SK-N-SH treated with all-trans-retinoic acid at 6 μM for 48 hours (cell line): ENCODE results near the gene TMA7.

Experiments
- ARNTL ChIP-seq: fragments of 450-650 bp; formaldehyde crosslinking; IDR thresholded peaks from 2 replicates; pipeline ENCODE4 v1.5.0; 2020; ENCODE audit warnings: low read depth, mild to moderate bottlenecking, moderate library complexity, borderline replicate concordance
- GLIS3 ChIP-seq: fragments of 250-450 bp; sonication (Bioruptor Pico); IDR thresholded peaks from 2 replicates; pipeline ENCODE4 v1.5.0; 2020; ENCODE audit warnings: mild to moderate bottlenecking, moderate library complexity
- ISL1 ChIP-seq: fragments of 250-450 bp; sonication (Bioruptor Pico); IDR thresholded peaks from 2 replicates; pipeline ENCODE4 v2.1.2; 2022; ENCODE audit warnings: mild to moderate bottlenecking, moderate library complexity
- RARB ChIP-seq: fragments of 250-450 bp; sonication (Bioruptor Pico); IDR thresholded peaks from 2 replicates; pipeline ENCODE4 v1.8.0; 2021; ENCODE audit warnings: mild to moderate bottlenecking, moderate library complexity
- SNAI2 ChIP-seq: fragments of 250-450 bp; sonication (Bioruptor Pico); IDR thresholded peaks from 2 replicates; pipeline ENCODE4 v1.5.0; 2020; ENCODE audit warnings: mild to moderate bottlenecking, moderate library complexity
- ZFP3 ChIP-seq: fragments of 250-450 bp; sonication (Bioruptor Pico); IDR thresholded peaks from 2 replicates; pipeline ENCODE4 v1.5.0; 2020; ENCODE audit warnings: mild to moderate bottlenecking, moderate library complexity
- ZNF70 ChIP-seq: fragments of 450-650 bp; formaldehyde crosslinking; IDR thresholded peaks from 2 replicates; pipeline ENCODE4 v1.5.0; 2020; ENCODE audit warnings: mild to moderate bottlenecking, moderate library complexity

DNA sequence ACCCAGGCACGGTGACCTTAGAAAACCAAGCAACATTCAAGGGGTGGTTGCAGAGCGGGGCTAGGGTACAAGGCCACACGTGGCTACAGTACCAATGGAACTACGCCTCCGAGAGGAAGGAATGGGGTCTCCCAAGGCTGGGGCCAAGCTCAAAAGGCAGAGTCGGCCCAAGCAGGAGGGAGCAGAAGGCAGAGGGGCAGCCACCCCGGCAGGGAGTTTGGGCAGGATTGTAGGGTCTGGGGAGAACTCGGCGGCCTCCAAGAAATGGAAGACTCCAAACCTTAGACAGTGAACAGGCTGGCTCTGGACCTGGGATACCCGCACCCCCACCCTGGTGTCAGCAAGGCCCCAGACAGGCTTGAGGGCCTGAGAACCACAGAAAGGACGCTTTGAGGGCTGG lies 35.1 kb downstream of the TMA7 start:
- TF ChIP-seq SNAI2 (CRISPR knock-in tag) (no peak), GLIS3 (CRISPR knock-in tag) (no peak), ARNTL (CRISPR knock-in tag) (no peak), ZNF70 (CRISPR knock-in tag) (no peak), ZFP3 (CRISPR knock-in tag) (no peak), RARB (CRISPR knock-in tag) (no peak), ISL1 (CRISPR knock-in tag) (no peak)
